ENCODE results near the gene FFAR2. TPM values are rescaled to one million over a fixed set of nuclear protein-coding genes. Genes with fewer than 3 reads are reported as not detected.

FFAR2 gene
- total RNA-seq (2022; extraction: Qiagen RNA extraction) = 0.03 to 0.06 TPM (median 0.04 TPM) in 4 of 5 replicates, not detected in the other

DNA sequence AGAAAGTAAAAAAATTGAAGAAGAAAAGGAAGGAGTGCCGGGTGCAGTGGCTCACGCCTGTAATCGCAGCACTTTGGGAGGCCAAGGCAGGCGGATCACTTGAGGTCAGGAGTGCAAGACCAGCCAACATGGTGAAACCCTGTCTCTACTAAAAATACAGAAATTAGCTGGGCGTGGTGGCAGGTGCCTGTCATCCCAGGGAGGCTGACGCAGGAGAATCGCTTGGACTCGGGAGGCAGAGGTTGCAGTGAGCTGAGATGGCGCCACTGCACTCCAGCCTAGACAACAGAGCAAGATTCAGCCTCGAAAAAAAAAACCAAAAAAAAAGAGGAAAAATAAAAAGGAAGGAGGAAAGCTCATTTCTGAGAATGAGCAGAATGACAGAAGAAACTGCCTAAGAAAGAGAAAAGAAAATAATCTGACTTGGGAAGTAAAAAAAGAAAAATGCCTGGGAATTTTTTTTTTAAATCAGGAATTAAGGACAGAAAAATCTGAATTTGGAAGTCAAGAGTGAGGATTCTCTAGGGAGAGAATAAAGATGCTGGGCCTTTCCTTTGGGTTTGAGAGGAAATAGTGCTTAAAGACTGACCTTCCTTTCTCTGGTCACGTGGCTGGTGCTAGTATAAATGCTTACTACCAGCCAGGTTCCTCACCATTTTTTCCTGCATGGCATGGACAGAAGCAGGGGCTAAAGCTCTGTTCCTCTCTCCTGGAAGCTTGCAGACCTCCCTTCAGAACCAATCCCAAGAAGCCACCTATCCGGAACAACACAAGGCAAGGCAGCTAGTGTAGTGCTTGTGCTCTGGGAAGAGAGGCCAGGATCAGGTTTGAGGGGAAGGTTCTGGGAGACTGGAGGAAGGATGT is at the start of gene FFAR2:
Gene FFAR2, plus strand, starts transcription at position 652 of the 864 bp plus-strand sequence. CDS start 1,458 bp downstream, outside the sequence.

DNA sequence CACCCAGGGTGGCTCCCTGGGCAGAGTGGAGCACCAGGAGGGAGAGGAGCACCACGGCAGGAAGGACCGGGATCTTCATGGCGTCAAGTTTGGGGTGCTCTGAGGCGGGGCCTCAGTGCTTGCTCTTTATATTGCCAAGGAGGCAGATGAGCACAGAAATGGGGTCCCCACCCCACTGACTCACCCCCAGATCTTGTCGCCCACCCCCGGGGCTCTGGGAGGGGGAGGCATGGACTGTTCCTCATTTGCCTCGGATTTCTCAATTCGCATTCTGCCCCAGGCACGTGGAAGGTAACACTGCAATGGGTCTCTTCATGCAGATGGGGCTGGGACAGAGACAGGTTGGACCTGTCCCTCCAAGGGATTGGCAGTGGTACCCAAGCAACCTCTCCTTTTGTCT is 42.3 kb downstream of the FFAR2 start, which contains the start of gene KRTDAP:
Gene KRTDAP, minus strand, starts transcription at position 101 of the 400 bp plus-strand sequence. Its CDS starts 22 bp downstream, at position 79.

Other genes with a start within 250 kb of the FFAR2 start
- not detected in 5 replicates for gene FAM187B, start 219.5 kb upstream of the FFAR2 start, total RNA-seq (2022; extraction: Qiagen RNA extraction)
- 7.4 to 11.3 TPM (median 8.8 TPM) in 5 replicates for gene LSR, start 199.3 kb upstream of the FFAR2 start, total RNA-seq (2022; extraction: Qiagen RNA extraction)
- gene USF2, start 179.3 kb upstream of the FFAR2 start, total RNA-seq (2022; extraction: Qiagen RNA extraction) = 120 to 172 TPM (median 158 TPM) in 5 replicates
- 0.03 to 0.13 TPM (median 0.08 TPM) in 3 of 5 replicates, not detected in the others for gene HAMP, start 165.7 kb upstream of the FFAR2 start, total RNA-seq (2022; extraction: Qiagen RNA extraction)
- gene MAG, start 156.1 kb upstream of the FFAR2 start, total RNA-seq (2022; extraction: Qiagen RNA extraction) = 0.15 TPM in 1 of 5 replicates, not detected in the others
- gene CD22, start 119.1 kb upstream of the FFAR2 start, total RNA-seq (2022; extraction: Qiagen RNA extraction) = 0.88 to 1.3 TPM (median 1.1 TPM) in 5 replicates
- 0.06 TPM in 1 of 5 replicates, not detected in the others for gene FFAR1, start 100.4 kb upstream of the FFAR2 start, total RNA-seq (2022; extraction: Qiagen RNA extraction)
- gene FFAR3, start 89.8 kb upstream of the FFAR2 start, total RNA-seq (2022; extraction: Qiagen RNA extraction) = 0.06 to 0.17 TPM in 2 of 5 replicates, not detected in the others
- not detected in 5 replicates for gene GPR42, start 77.2 kb upstream of the FFAR2 start, total RNA-seq (2022; extraction: Qiagen RNA extraction)
- gene KRTDAP, start 42.2 kb downstream of the FFAR2 start, total RNA-seq (2022; extraction: Qiagen RNA extraction) = not detected in 5 replicates
- gene DMKN, start 65.4 kb downstream of the FFAR2 start, total RNA-seq (2022; extraction: Qiagen RNA extraction) = 31.6 to 41.1 TPM (median 36.7 TPM) in 5 replicates
- gene SBSN, start 80.1 kb downstream of the FFAR2 start, total RNA-seq (2022; extraction: Qiagen RNA extraction) = 2.9 to 4.4 TPM (median 3.9 TPM) in 5 replicates
- gene GAPDHS, start 85.2 kb downstream of the FFAR2 start, total RNA-seq (2022; extraction: Qiagen RNA extraction) = 0.07 to 0.26 TPM (median 0.09 TPM) in 5 replicates
- 352 to 413 TPM (median 378 TPM) in 5 replicates for gene TMEM147, start 97.4 kb downstream of the FFAR2 start, total RNA-seq (2022; extraction: Qiagen RNA extraction)
- 0.02 to 0.19 TPM (median 0.08 TPM) in 4 of 5 replicates, not detected in the other for gene ATP4A, start 115.4 kb downstream of the FFAR2 start, total RNA-seq (2022; extraction: Qiagen RNA extraction)
- not detected in 5 replicates for gene PMIS2, start 137.9 kb downstream of the FFAR2 start, total RNA-seq (2022; extraction: Qiagen RNA extraction)
- gene HAUS5, start 164.5 kb downstream of the FFAR2 start, total RNA-seq (2022; extraction: Qiagen RNA extraction) = 10.6 to 18.6 TPM (median 15.8 TPM) in 5 replicates
- gene RBM42, start 180.8 kb downstream of the FFAR2 start, total RNA-seq (2022; extraction: Qiagen RNA extraction) = 142 to 206 TPM (median 203 TPM) in 5 replicates
- 1.3 to 3.2 TPM (median 2.8 TPM) in 5 replicates for gene ETV2, start 193.5 kb downstream of the FFAR2 start, total RNA-seq (2022; extraction: Qiagen RNA extraction)
- gene COX6B1, start 200.1 kb downstream of the FFAR2 start, total RNA-seq (2022; extraction: Qiagen RNA extraction) = 1,250 to 1,794 TPM (median 1,275 TPM) in 5 replicates
- 0.47 to 1.2 TPM (median 0.97 TPM) in 5 replicates for gene UPK1A, start 218.3 kb downstream of the FFAR2 start, total RNA-seq (2022; extraction: Qiagen RNA extraction)